Activated CD4-positive, alpha-beta T cell treated with anti-CD3 and anti-CD28 coated beads, Interleukin-2, amount 10 ng/mL, durations not matched to agents 24 days and 14 days (primary cell): ENCODE data around the gene FBXW12. TPM values are rescaled to one million over a fixed set of nuclear protein-coding genes. Genes with fewer than 3 reads are reported as not detected.

Source experiments
- DNase-seq: peaks from one replicate; pipeline ENCODE4 v3.0.0; 2022
- H3K27ac Mint-ChIP-seq: one replicate; pipeline ENCODE4 v1.8.0; 2022; ENCODE audit warnings: mild to moderate bottlenecking, mixed read lengths
- H3K27me3 Mint-ChIP-seq: one replicate; pipeline ENCODE4 v1.8.0; 2022; ENCODE audit warnings: mixed read lengths
- H3K36me3 Mint-ChIP-seq: one replicate; pipeline ENCODE4 v1.8.0; 2022; ENCODE audit warnings: low read depth, mild to moderate bottlenecking, mixed read lengths
- H3K4me1 Mint-ChIP-seq: one replicate; pipeline ENCODE4 v1.8.0; 2021; ENCODE audit warnings: mixed read lengths
- H3K4me3 Mint-ChIP-seq: one replicate; pipeline ENCODE4 v1.8.0; 2022; ENCODE audit warnings: mild to moderate bottlenecking, moderate library complexity, mixed read lengths
- H3K9me3 Mint-ChIP-seq: one replicate; pipeline ENCODE4 v1.8.0; 2021; ENCODE audit warnings: mixed read lengths
- intact Hi-C: fragments of 100-400 bp; cut with micrococcal nuclease; formaldehyde crosslinking; loops from one replicate; pipeline ENCODE4 v1.15.1; 2023
- total RNA-seq: library from RNA; stranded (reverse); gene quantifications from 2 replicates; pipeline ENCODE4 v1.2.3, GENCODE V29; 2022

The FBXW12 gene
- total RNA-seq, 1 donor from 2014 or later, result 0.14 TPM

DNA sequence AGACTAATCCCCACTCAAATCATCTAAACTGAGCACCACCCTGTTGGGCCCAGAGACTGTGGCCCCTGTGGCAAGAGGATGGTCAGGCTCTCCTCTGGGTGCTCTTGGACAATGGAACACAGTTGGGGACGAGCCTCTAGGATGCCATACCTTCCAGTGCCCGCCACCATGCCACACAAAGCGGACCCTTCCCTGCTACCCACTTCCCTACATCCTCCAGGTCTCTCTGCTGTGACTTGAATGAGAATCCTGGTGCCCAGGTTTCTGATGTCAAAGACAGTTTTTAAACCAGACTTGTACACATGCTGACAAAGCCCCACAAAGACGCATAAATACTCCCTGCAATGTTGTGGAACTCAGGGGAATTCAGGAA, 63.2 kb downstream of the FBXW12 start:
- Mint-ChIP-seq H3K4me1 (peaks cover 37% of the 10 kb centered on the region), H3K36me3 (peaks cover 26% of the 10 kb centered on the region), H3K4me3 (no peak overlapping the region), H3K27ac (no peak overlapping the region), H3K27me3 (no peaks in the 10 kb centered on the region), H3K9me3 (no peaks in the 10 kb centered on the region)
- intact Hi-C loops, result no loop called here
- DNase-seq, result no peak

DNA sequence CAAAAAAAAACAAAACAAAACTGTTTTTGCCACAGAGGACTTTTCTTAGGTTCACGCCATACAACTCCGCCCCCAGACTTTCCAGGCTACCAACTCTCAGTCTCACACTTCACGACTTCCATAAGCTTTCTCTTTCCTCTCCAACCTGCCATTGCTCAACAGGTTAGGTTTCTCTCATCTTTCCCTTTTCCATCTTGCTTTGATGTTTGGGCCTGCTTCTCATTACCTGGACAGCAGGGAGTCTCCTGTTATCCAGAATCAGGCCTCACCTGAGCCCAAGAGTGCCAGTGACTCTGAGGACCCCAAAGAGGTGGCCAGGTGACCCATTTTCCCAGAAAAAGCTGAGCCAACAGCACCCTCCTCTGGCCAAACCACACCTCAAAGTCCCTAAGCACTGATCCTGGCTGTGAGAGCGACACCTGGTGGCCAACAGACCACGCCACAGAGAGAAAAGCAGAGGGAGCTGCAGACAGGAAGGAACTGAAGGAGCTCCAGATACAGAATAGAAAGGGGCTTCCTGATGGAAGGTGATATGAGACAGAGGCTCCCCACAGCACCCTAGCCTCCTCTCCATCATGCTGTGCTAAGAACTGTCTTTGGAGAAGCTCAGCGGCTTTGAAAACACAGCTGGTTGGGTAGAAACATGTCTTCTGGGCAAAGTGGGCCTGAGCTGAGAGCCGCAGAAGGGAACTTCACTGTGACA, 63.9 kb downstream of the FBXW12 start:
- no peaks in the 10 kb centered on the region for H3K9me3 Mint-ChIP-seq
- intact Hi-C loops, result loop anchor here (1.0 to 2.0 kb wide), 4 partner anchors 35 to 241 kb away; no protein-coding TSS in a partner anchor

GRCh38 chr3:48436477-48436787, 64.4 kb downstream of the FBXW12 start:
- Mint-ChIP-seq H3K27me3 (no peaks in the 10 kb centered on the region), H3K4me3 (no peak overlapping the region), H3K9me3 (no peaks in the 10 kb centered on the region), H3K36me3 (peaks cover 29% of the 10 kb centered on the region), H3K27ac (no peak overlapping the region), H3K4me1 (peaks cover 27% of the 10 kb centered on the region)
- DNase-seq, result no peak
- intact Hi-C loops, result loop anchor here (1.0 to 2.0 kb wide), 4 partner anchors 35 to 242 kb away; no protein-coding TSS in a partner anchor

More for the DNA sequence above, 63.9 kb downstream of the FBXW12 start:
- no peak overlapping the region for H3K4me3 Mint-ChIP-seq
- no peaks in the 10 kb centered on the region for H3K27me3 Mint-ChIP-seq
- no peak overlapping the region for H3K27ac Mint-ChIP-seq
- H3K36me3 Mint-ChIP-seq, result peaks cover 28% of the 10 kb centered on the region
- H3K4me1 Mint-ChIP-seq, result peaks cover 31% of the 10 kb centered on the region
- peak; percentile 95 for DNase-seq

DNA sequence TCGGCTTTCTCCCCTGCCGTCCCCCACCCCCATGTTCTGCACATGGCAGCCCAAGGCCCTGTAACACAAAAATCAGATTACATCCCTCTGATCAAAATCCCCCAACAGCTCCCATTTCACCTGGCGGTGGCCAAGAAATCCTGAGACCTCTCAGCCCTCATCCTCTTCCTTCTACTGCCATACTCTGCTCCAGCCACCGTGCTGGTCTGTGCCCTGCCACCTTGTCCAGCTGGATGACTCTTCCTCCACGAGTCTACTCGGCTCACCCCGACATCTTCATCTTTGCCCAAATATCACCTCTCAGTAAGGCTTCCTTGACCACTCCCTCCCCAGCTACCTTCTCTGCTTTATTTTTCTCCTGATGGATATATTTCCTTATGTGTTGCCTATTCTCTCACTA, 64.8 kb downstream of the FBXW12 start:
- H3K9me3 Mint-ChIP-seq, result no peaks in the 10 kb centered on the region
- H3K4me3 Mint-ChIP-seq, result no peak overlapping the region
- no peak overlapping the region for H3K27ac Mint-ChIP-seq
- intact Hi-C loops, result loop anchor here (1.0 to 2.0 kb wide), 4 partner anchors 36 to 242 kb away; no protein-coding TSS in a partner anchor
- H3K36me3 Mint-ChIP-seq, result peaks cover 30% of the 10 kb centered on the region
- H3K27me3 Mint-ChIP-seq, result no peaks in the 10 kb centered on the region
- peaks cover 25% of the 10 kb centered on the region for H3K4me1 Mint-ChIP-seq
- no peak for DNase-seq

- H3K27ac Mint-ChIP-seq, result no peak overlapping the region
Observed at GRCh38 chr3:48437812-48438211, 65.8 kb downstream of the FBXW12 start.

GRCh38 chr3:48439820-48440589, 68.0 kb downstream of the FBXW12 start, which contains the start of the genes CCDC51 and TMA7:
TSS of gene CCDC51 (minus strand) at chr3:48440119. CDS start at chr3:48435128, 4,991 bp downstream.
TSS of gene TMA7 (plus strand) at chr3:48440257. CDS start at chr3:48440297, 40 bp downstream.
- Mint-ChIP-seq H3K36me3 (peaks cover 43% of the 10 kb centered on the region), H3K4me3 (peak within 1 kb of the TSS; percentile 96), H3K9me3 (no peaks in the 10 kb centered on the region), H3K27ac (peak within 1 kb of the TSS; percentile 92), H3K27me3 (no peaks in the 10 kb centered on the region), H3K4me1 (peaks cover 20% of the 10 kb centered on the region)
- DNase-seq, result peak; percentile 100
- intact Hi-C loops, result loop anchor here (1.0 to 2.0 kb wide), 4 partner anchors 32 to 251 kb away; partner anchors contain the start of genes CDC25A and PFKFB4

More at GRCh38 chr3:48437812-48438211, 65.8 kb downstream of the FBXW12 start:
- intact Hi-C loops, result loop anchor here (2.0 kb wide), 1 partner anchor 243 kb away; no protein-coding TSS in a partner anchor
- Mint-ChIP-seq H3K4me3 (no peak overlapping the region), H3K9me3 (no peaks in the 10 kb centered on the region), H3K4me1 (peaks cover 23% of the 10 kb centered on the region), H3K36me3 (peaks cover 39% of the 10 kb centered on the region), H3K27me3 (no peaks in the 10 kb centered on the region)
- DNase-seq, result no peak

DNA sequence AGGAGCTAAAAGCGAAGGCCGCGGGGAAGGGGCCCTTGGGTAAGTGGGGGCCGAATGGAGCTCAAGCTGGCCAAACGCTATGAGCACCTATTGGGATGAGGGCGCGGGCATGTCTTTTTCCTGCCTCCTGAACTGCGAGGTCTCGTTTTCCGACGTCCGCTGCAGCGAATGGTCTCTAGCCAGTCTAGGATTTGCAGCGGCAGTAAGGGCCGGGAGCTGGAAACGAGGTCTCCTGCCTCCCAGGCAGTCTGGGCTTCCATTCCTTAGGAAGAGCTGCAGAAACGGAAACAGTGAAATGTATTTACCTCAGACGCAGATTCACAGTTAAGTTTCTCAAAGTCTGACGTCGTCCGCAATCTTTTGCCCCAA, 68.6 kb downstream of the FBXW12 start:
- Mint-ChIP-seq H3K4me1 (peaks cover 19% of the 10 kb centered on the region), H3K27ac (peak overlapping the region; percentile 92)
- intact Hi-C loops, result loop anchor here (1.0 to 2.0 kb wide), 4 partner anchors 32 to 252 kb away; partner anchors contain the start of genes CDC25A and PFKFB4

GRCh38 chr3:48441940-48442339, 69.9 kb downstream of the FBXW12 start:
- Mint-ChIP-seq H3K9me3 (no peaks in the 10 kb centered on the region), H3K4me3 (peak overlapping the region; percentile 96), H3K27me3 (no peaks in the 10 kb centered on the region), H3K27ac (no peak overlapping the region), H3K36me3 (peaks cover 47% of the 10 kb centered on the region), H3K4me1 (peaks cover 27% of the 10 kb centered on the region)
- intact Hi-C loops, result loop anchor here (2.0 kb wide), 3 partner anchors 107 to 253 kb away; partner anchors contain the start of genes CDC25A and PFKFB4
- DNase-seq, result no peak

More for the DNA sequence above, 68.6 kb downstream of the FBXW12 start:
- Mint-ChIP-seq H3K27me3 (no peaks in the 10 kb centered on the region), H3K36me3 (peaks cover 43% of the 10 kb centered on the region), H3K4me3 (peak overlapping the region; percentile 96), H3K9me3 (no peaks in the 10 kb centered on the region)
- DNase-seq, result no peak

Other genes starting within 250 kb of the FBXW12 start
- gene CDC25A, start 183.8 kb upstream of the FBXW12 start, total RNA-seq, result 57.0 and 60.2 TPM in 2 replicates
- not detected in 2 replicates for gene CAMP, start 148.7 kb upstream of the FBXW12 start, total RNA-seq
- gene ZNF589, start 131.1 kb upstream of the FBXW12 start, total RNA-seq, result 38.1 and 39.9 TPM in 2 replicates
- 32.8 and 37.8 TPM in 2 replicates for gene NME6, start 70.9 kb upstream of the FBXW12 start, total RNA-seq
- not detected in 2 replicates for gene SPINK8, start 38.6 kb upstream of the FBXW12 start, total RNA-seq
- 5.7 and 6.5 TPM in 2 replicates for gene PLXNB1, start 57.9 kb downstream of the FBXW12 start, total RNA-seq
- 24.4 and 25.9 TPM in 2 replicates for gene CCDC51, start 67.9 kb downstream of the FBXW12 start, total RNA-seq
- gene TMA7, start 68.0 kb downstream of the FBXW12 start, total RNA-seq, result 272 and 275 TPM in 2 replicates
- gene ATRIP, start 74.5 kb downstream of the FBXW12 start, total RNA-seq, result 18.3 and 20.0 TPM in 2 replicates
- 79.1 and 84.9 TPM in 2 replicates for gene SHISA5, start 132.0 kb downstream of the FBXW12 start, total RNA-seq
- 38.2 and 44.0 TPM in 2 replicates for gene PFKFB4, start 184.6 kb downstream of the FBXW12 start, total RNA-seq
- gene UCN2, start 191.6 kb downstream of the FBXW12 start, total RNA-seq, result not detected in 2 replicates
- 0.56 and 0.62 TPM in 2 replicates for gene COL7A1, start 223.1 kb downstream of the FBXW12 start, total RNA-seq
- 224 and 235 TPM in 2 replicates for gene UQCRC1, start 237.4 kb downstream of the FBXW12 start, total RNA-seq
- gene TMEM89, start 249.6 kb downstream of the FBXW12 start, total RNA-seq, result 0.64 and 0.89 TPM in 2 replicates